CD14-positive monocyte (primary cell): ENCODE data around the gene CNTN1. TPM values are rescaled to one million over a fixed set of nuclear protein-coding genes. Genes with fewer than 3 reads are reported as not detected.

Experiments
- DNase-seq, 3 donors: peaks; one replicate each; pipeline ENCODE4 v3.0.0-alpha.2; 2011 to 2022
- H2AFZ ChIP-seq: 2 replicates; pipeline ENCODE4 v1.6.0; 2012; ENCODE audit warnings: mild to moderate bottlenecking, low read depth, low read length, inconsistent platforms; ENCODE audit not compliant: insufficient read depth, poor library complexity, severe bottlenecking
- H3K27ac ChIP-seq, 2 donors: 1 replicate in 1 of 2; 2 replicates in 1 of 2; pipeline ENCODE4 v1.5.1; 2012 to 2013; ENCODE audit warnings: low read length in 2 of 2, control low read depth in 1 of 2, inconsistent platforms in 1 of 2, low read depth in 1 of 2, mild to moderate bottlenecking in 1 of 2
- H3K27me3 ChIP-seq, 2 donors: one replicate each; pipeline versions ENCODE4 v1.6.0 to v1.6.1; 2011 to 2013; ENCODE audit warnings: low read length in 2 of 2; ENCODE audit not compliant: control insufficient read depth in 2 of 2, insufficient read depth in 2 of 2
- H3K36me3 ChIP-seq, 2 donors: replicated peaks in 1 of 2; 1 replicate in 1 of 2; 2 replicates in 1 of 2; pipeline versions ENCODE4 v1.5.1 to v1.6.1; 2012 to 2013; ENCODE audit warnings: low read length in 2 of 2, control low read depth in 1 of 2, inconsistent platforms in 1 of 2, mild to moderate bottlenecking in 1 of 2; ENCODE audit not compliant: insufficient read depth in 2 of 2, control insufficient read depth in 1 of 2
- H3K4me1 ChIP-seq, 2 donors: 1 replicate in 1 of 2; 2 replicates in 1 of 2; pipeline versions ENCODE4 v1.5.1 to v1.6.1; 2012 to 2013; ENCODE audit warnings: low read length in 2 of 2, control low read depth in 1 of 2, inconsistent platforms in 1 of 2, mild to moderate bottlenecking in 1 of 2, moderate library complexity in 1 of 2; ENCODE audit not compliant: insufficient read depth in 2 of 2, control insufficient read depth in 1 of 2
- H3K4me2 ChIP-seq: replicated peaks from 2 replicates; pipeline ENCODE3; 2012; ENCODE audit warnings: low read length, moderate library complexity, mild to moderate bottlenecking; ENCODE audit not compliant: poor library complexity, severe bottlenecking; ENCODE audit errors: extremely low read depth
- H3K4me3 ChIP-seq, 3 experiments: fragments of 200-600 bp in 1 of 3; sonication (generic) in 1 of 3; replicated peaks in 1 of 3; 1 replicate in 2 of 3; 2 replicates in 1 of 3; pipeline ENCODE4 v1.5.1; 2011 to 2013; ENCODE audit warnings: low read length in 3 of 3, mild to moderate bottlenecking in 3 of 3, control low read depth in 2 of 3, low read depth in 2 of 3, inconsistent platforms in 1 of 3, moderate library complexity in 1 of 3
- H3K79me2 ChIP-seq: 2 replicates; pipeline ENCODE4 v1.6.0; 2012; ENCODE audit warnings: mild to moderate bottlenecking, control low read depth, inconsistent platforms, low read length, moderate library complexity; ENCODE audit not compliant: insufficient read depth
- H3K9ac ChIP-seq: 2 replicates; pipeline ENCODE4 v1.6.0; 2017; ENCODE audit warnings: low read length, mild to moderate bottlenecking; ENCODE audit not compliant: insufficient read depth, poor library complexity, severe bottlenecking
- H3K9me3 ChIP-seq, 2 donors: replicated peaks in 1 of 2; 1 replicate in 1 of 2; 2 replicates in 1 of 2; pipeline versions ENCODE4 v1.5.1 to v1.6.1; 2012 to 2013; ENCODE audit warnings: low read length in 2 of 2, control low read depth in 1 of 2; ENCODE audit not compliant: control insufficient read depth in 1 of 2, insufficient read depth in 1 of 2
- H4K20me1 ChIP-seq: 2 replicates; pipeline ENCODE4 v1.6.0; 2012; ENCODE audit warnings: mild to moderate bottlenecking, low read length, control low read depth, moderate library complexity; ENCODE audit not compliant: insufficient read depth
- H3K27ac Mint-ChIP-seq, 7 donors: one replicate each; pipeline ENCODE4 v1.8.0; 2020; ENCODE audit warnings: mild to moderate bottlenecking in 7 of 7, mixed read lengths in 7 of 7, moderate library complexity in 6 of 7, inconsistent platforms in 2 of 7
- H3K27me3 Mint-ChIP-seq, 3 donors: one replicate each; pipeline ENCODE4 v1.8.0; 2021 to 2022; ENCODE audit warnings: low read depth in 3 of 3, mild to moderate bottlenecking in 3 of 3, mixed read lengths in 3 of 3, moderate library complexity in 3 of 3, inconsistent platforms in 1 of 3
- H3K36me3 Mint-ChIP-seq, 2 donors: one replicate each; pipeline ENCODE4 v1.8.0; 2020; ENCODE audit warnings: mixed read lengths in 2 of 2, inconsistent platforms in 1 of 2, mild to moderate bottlenecking in 1 of 2
- H3K4me1 Mint-ChIP-seq: one replicate; pipeline ENCODE4 v1.8.0; 2020; ENCODE audit warnings: mild to moderate bottlenecking, mixed read lengths
- H3K4me3 Mint-ChIP-seq, 2 donors: one replicate each; pipeline ENCODE4 v1.8.0; 2020; ENCODE audit warnings: mild to moderate bottlenecking in 2 of 2, mixed read lengths in 2 of 2, moderate library complexity in 1 of 2
- H3K9me3 Mint-ChIP-seq, 7 donors: one replicate each; pipeline ENCODE4 v1.8.0; 2020 to 2022; ENCODE audit warnings: mixed read lengths in 7 of 7, mild to moderate bottlenecking in 6 of 7, moderate library complexity in 6 of 7, inconsistent platforms in 2 of 7
- WGBS: methylation state at CpG from one replicate; pipeline ENCODE4 v1.1.5; 2013; ENCODE audit warnings: missing lambda C conversion rate; ENCODE audit not compliant: insufficient coverage; 5-methylcytosine and 5-hydroxymethylcytosine counted together
- intact Hi-C, 2 donors: fragments of 100-400 bp; cut with micrococcal nuclease; formaldehyde crosslinking; loops; one replicate each; pipeline versions ENCODE4 v1.15.0 to v1.15.1; 2023
- polyA plus RNA-seq, 3 donors: library from polyadenylated mRNA; depleted of rRNA in 1 of 3; unstranded in 2 of 3; stranded (reverse) in 1 of 3; fragments of 300-500 nt in 2 of 3; fragments of >200 nt in 1 of 3; fragmentation: Illumina TruSeq in 2 of 3; gene quantifications; 1 replicate in 2 of 3; 2 replicates in 1 of 3; pipeline ENCODE4 v1.2.3, GENCODE V29; 2012 to 2021
- TF ChIP-seq, protein P1 (sequence below): fragments of 200-600 bp; IDR thresholded peaks from one replicate; pipeline ENCODE4 v1.8.0; 2022; ENCODE audit warnings: antibody characterized with exemption, mild to moderate bottlenecking

CNTN1 gene
- polyA plus RNA-seq, 3 donors: not detected

GRCh38 chr12:40733871-40734270, 41.6 kb downstream of the CNTN1 start:
- H4K20me1 ChIP-seq: no peaks in the 10 kb centered on the region
- no peaks in the 10 kb centered on the region for H3K4me1 ChIP-seq
- intact Hi-C loops: no loop called here
- no peak overlapping the region for H3K4me2 ChIP-seq
- no peaks in the 10 kb centered on the region for H3K27me3 Mint-ChIP-seq
- no peak overlapping the region for H3K4me3 Mint-ChIP-seq
- H3K9me3 Mint-ChIP-seq: peaks cover 0 to 2% (median 0%) of the 10 kb centered on the region in 7 donors
- TF ChIP-seq, protein P1, sequence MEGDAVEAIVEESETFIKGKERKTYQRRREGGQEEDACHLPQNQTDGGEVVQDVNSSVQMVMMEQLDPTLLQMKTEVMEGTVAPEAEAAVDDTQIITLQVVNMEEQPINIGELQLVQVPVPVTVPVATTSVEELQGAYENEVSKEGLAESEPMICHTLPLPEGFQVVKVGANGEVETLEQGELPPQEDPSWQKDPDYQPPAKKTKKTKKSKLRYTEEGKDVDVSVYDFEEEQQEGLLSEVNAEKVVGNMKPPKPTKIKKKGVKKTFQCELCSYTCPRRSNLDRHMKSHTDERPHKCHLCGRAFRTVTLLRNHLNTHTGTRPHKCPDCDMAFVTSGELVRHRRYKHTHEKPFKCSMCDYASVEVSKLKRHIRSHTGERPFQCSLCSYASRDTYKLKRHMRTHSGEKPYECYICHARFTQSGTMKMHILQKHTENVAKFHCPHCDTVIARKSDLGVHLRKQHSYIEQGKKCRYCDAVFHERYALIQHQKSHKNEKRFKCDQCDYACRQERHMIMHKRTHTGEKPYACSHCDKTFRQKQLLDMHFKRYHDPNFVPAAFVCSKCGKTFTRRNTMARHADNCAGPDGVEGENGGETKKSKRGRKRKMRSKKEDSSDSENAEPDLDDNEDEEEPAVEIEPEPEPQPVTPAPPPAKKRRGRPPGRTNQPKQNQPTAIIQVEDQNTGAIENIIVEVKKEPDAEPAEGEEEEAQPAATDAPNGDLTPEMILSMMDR: no peak
- no peak overlapping the region for H3K27ac Mint-ChIP-seq
- H2AFZ ChIP-seq: no peak overlapping the region
- H3K9ac ChIP-seq: no peak overlapping the region
- H3K4me1 Mint-ChIP-seq: no peaks in the 10 kb centered on the region
- no peaks in the 10 kb centered on the region for H3K36me3 Mint-ChIP-seq
- H3K9me3 ChIP-seq: no peaks in the 10 kb centered on the region
- no peak overlapping the region for H3K27ac ChIP-seq
- H3K27me3 ChIP-seq: no peaks in the 10 kb centered on the region
- no peak for DNase-seq
- H3K79me2 ChIP-seq: no peaks in the 10 kb centered on the region
- H3K4me3 ChIP-seq: no peak overlapping the region
- H3K36me3 ChIP-seq: no peaks in the 10 kb centered on the region

- Histone ChIP-seq H3K9ac (no peak overlapping the region), H2AFZ (no peak overlapping the region), H3K4me1 (no peaks in the 10 kb centered on the region), H3K27me3 (no peaks in the 10 kb centered on the region), H3K36me3 (no peaks in the 10 kb centered on the region), H3K4me3 (no peak overlapping the region), H3K4me2 (no peak overlapping the region), H3K9me3 (no peaks in the 10 kb centered on the region), H3K27ac (no peak overlapping the region), H3K79me2 (no peaks in the 10 kb centered on the region), H4K20me1 (no peaks in the 10 kb centered on the region)
- no peak overlapping the region for H3K27ac Mint-ChIP-seq
- DNase-seq: no peak
- H3K4me1 Mint-ChIP-seq: no peaks in the 10 kb centered on the region
- H3K27me3 Mint-ChIP-seq: no peaks in the 10 kb centered on the region
- intact Hi-C loops: no loop called here
- H3K36me3 Mint-ChIP-seq: no peaks in the 10 kb centered on the region
- WGBS: no CpG with 5 or more reads among the region's 3 CpGs
- peaks cover 0 to 2% (median 0%) of the 10 kb centered on the region in 7 donors for H3K9me3 Mint-ChIP-seq
- no peak overlapping the region for H3K4me3 Mint-ChIP-seq
- TF ChIP-seq, protein P1: no peak
These were observed 42.0 kb downstream of the CNTN1 start for GRCh38 chr12:40734276-40734675.
